Spleen (tissue), 11 donors: ENCODE measurements around the gene NAGK. TPM values are rescaled to one million over a fixed set of nuclear protein-coding genes. Genes with fewer than 3 reads are reported as not detected.

Experiments
- DNase-seq: peaks from one replicate; pipeline ENCODE4 v3.0.0-alpha.2; 2020
- H3K27ac ChIP-seq, 8 donors: fragments of 200-600 bp; sonication (generic) in 7 of 8; 1 replicate in 4 of 8; 2 replicates in 4 of 8; pipeline versions ENCODE4 v1.5.0 to v1.8.0; 2016 to 2021; ENCODE audit warnings: inconsistent platforms in 4 of 8, mild to moderate bottlenecking in 4 of 8, moderate library complexity in 1 of 8
- H3K27me3 ChIP-seq, 7 donors: fragments of 200-600 bp; sonication (generic) in 6 of 7; replicated peaks in 1 of 7; 1 replicate in 4 of 7; 2 replicates in 3 of 7; pipeline versions ENCODE4 v1.5.0 to v1.8.0; 2016 to 2021; ENCODE audit warnings: inconsistent platforms in 3 of 7, mild to moderate bottlenecking in 1 of 7
- H3K36me3 ChIP-seq, 6 donors: fragments of 200-600 bp; sonication (generic) in 5 of 6; 1 replicate in 4 of 6; 2 replicates in 2 of 6; pipeline versions ENCODE4 v1.5.0 to v1.8.0; 2016 to 2021; ENCODE audit warnings: inconsistent platforms in 2 of 6
- H3K4me1 ChIP-seq, 6 donors: fragments of 200-600 bp; sonication (generic) in 5 of 6; 1 replicate in 3 of 6; 2 replicates in 3 of 6; pipeline versions ENCODE4 v1.5.0 to v1.8.0; 2016 to 2021; ENCODE audit warnings: inconsistent platforms in 3 of 6
- H3K4me3 ChIP-seq, 8 donors: fragments of 200-600 bp; sonication (generic) in 7 of 8; 1 replicate in 4 of 8; 2 replicates in 4 of 8; pipeline versions ENCODE4 v1.5.0 to v1.8.0; 2016 to 2021; ENCODE audit warnings: inconsistent platforms in 4 of 8, mild to moderate bottlenecking in 4 of 8, moderate library complexity in 2 of 8
- H3K9me3 ChIP-seq, 8 donors: fragments of 200-600 bp; sonication (generic) in 7 of 8; 1 replicate in 4 of 8; 2 replicates in 4 of 8; pipeline versions ENCODE4 v1.5.0 to v1.8.0; 2016 to 2021; ENCODE audit warnings: inconsistent platforms in 4 of 8
- CTCF ChIP-seq, 11 experiments: fragments of 200-600 bp in 7 of 11; fragments of 450-650 bp in 4 of 11; sonication (generic) in 4 of 11; IDR thresholded peaks in 8 of 11; conservative IDR thresholded peaks in 3 of 11; 1 replicate in 7 of 11; 2 replicates in 4 of 11; pipeline versions ENCODE4 v1.4.0 to v1.8.0; 2016 to 2021; ENCODE audit warnings: antibody characterized with exemption in 11 of 11, inconsistent platforms in 4 of 11, mild to moderate bottlenecking in 1 of 11
- POLR2A ChIP-seq, 3 donors: fragments of 450-650 bp; IDR thresholded peaks; one replicate each; pipeline ENCODE4 v1.5.1; 2017; ENCODE audit warnings: antibody characterized with exemption in 3 of 3, mild to moderate bottlenecking in 1 of 3
- POLR2AphosphoS5 ChIP-seq, 3 donors: sonication (generic); formaldehyde crosslinking; IDR thresholded peaks; one replicate each; pipeline ENCODE4 v1.5.1; 2017; ENCODE audit warnings: antibody characterized with exemption in 3 of 3
- WGBS, 5 donors: extraction: QIAGEN DNeasy Blood & Tissue Kit in 3 of 5; methylation state at CpG; one replicate each; pipeline versions ENCODE4 v1.1.5 to v1.1.7; 2013 to 2018; 5-methylcytosine and 5-hydroxymethylcytosine counted together
- intact Hi-C: fragments of 100-400 bp; cut with DNase I; formaldehyde crosslinking; loops from one replicate; pipeline ENCODE4 v1.15.0; 2023; ENCODE audit warnings: low total_unique reads
- polyA plus RNA-seq, 3 donors: library from polyadenylated mRNA; stranded (reverse); fragments of 200-250 nt; gene quantifications; one replicate each; pipeline ENCODE4 v1.2.1, GENCODE V29; 2013
- total RNA-seq, 7 donors: library from RNA; depleted of rRNA in 3 of 7; stranded (reverse); fragments of >200 nt in 3 of 7; fragmentation: NEBNext Ultra II Directional in 4 of 7; extraction: Animal tissue kit (Norgen Biotek cat#: 25700) in 4 of 7; gene quantifications; one replicate each; pipeline versions ENCODE4 v1.1.0 to v1.2.1, GENCODE V29; 2016 to 2021
- donor health status: healthy with polysubstance abuse.
- donor health status: DM: no; HTN: no; CAD: no; lungs with moderate emphysema.
- donor health status: DM: no; HTN: no; CAD: no.
- donor health status: Bipolar disorder and iron deficiency.
- donor health status: healthy.
- donor health status: DM: no; HTN: no; CAD: no.
- donor health status: DM: yes; HTN: yes; CAD: no.

NAGK gene
- total and polyA plus RNA-seq, 10 donors = 123 to 321 (median 220) TPM

GRCh38 chr2:71125506-71126294 is 57.3 kb downstream of the NAGK start:
- H3K27me3 ChIP-seq = no peaks in the 10 kb centered on the region
- intact Hi-C loops = no loop called here
- H3K27ac ChIP-seq = no peak overlapping the region
- H3K4me1 ChIP-seq = peaks cover 11 to 32% (median 26%) of the 10 kb centered on the region in 6 donors
- DNase-seq = no peak
- H3K9me3 ChIP-seq = no peaks in the 10 kb centered on the region
- WGBS, 5 donors = 93 to 97% (median 95%) methylated on average over 7 of the region's 7 CpGs
- peaks cover 0 to 40% (median 13%) of the 10 kb centered on the region in 6 donors for H3K36me3 ChIP-seq
- H3K4me3 ChIP-seq = no peak overlapping the region
- TF ChIP-seq POLR2A (IDR thresholded peaks at IDR 0.05) (no peak), POLR2AphosphoS5 (IDR thresholded peaks at IDR 0.05) (no peak), CTCF (IDR thresholded peaks at IDR 0.05 in 8 of 11, conservative IDR thresholded peaks at IDR 0.05 in 3 of 11) (no peak)

- Histone ChIP-seq H3K27ac (no peak overlapping the region), H3K36me3 (peaks cover 0 to 30% (median 10%) of the 10 kb centered on the region in 6 donors), H3K27me3 (no peaks in the 10 kb centered on the region), H3K9me3 (no peaks in the 10 kb centered on the region), H3K4me3 (no peak overlapping the region), H3K4me1 (peaks cover 20 to 45% (median 36%) of the 10 kb centered on the region in 6 donors)
- 84 to 92% (median 88%) methylated on average over 3 of the region's 3 CpGs for WGBS, 5 donors
- TF ChIP-seq CTCF (IDR thresholded peaks at IDR 0.05 in 8 of 11, conservative IDR thresholded peaks at IDR 0.05 in 3 of 11) (no peak), POLR2AphosphoS5 (IDR thresholded peaks at IDR 0.05) (no peak), POLR2A (IDR thresholded peaks at IDR 0.05) (no peak)
- intact Hi-C loops = no loop called here
- no peak for DNase-seq
Observed at GRCh38 chr2:71126957-71127356, 58.5 kb downstream of the NAGK start.

Other genes with a start within 250 kb of the NAGK start
- 1 to 10 TPM in 5 of 7 donors, under 1 TPM in 1, not detected in 1; 0.64 to 4.8 (median 2.8) TPM for gene CLEC4F, start 248.0 kb upstream of the NAGK start, total RNA-seq
- gene CLEC4F, start 248.0 kb upstream of the NAGK start, polyA plus RNA-seq = 1 to 10 TPM; 1.4 to 3.3 (median 2.0) TPM
- under 1 TPM in 2 of 7 donors, not detected in 5; 0.60 to 0.76 TPM for gene CD207, start 232.8 kb upstream of the NAGK start, total RNA-seq
- gene CD207, start 232.8 kb upstream of the NAGK start, polyA plus RNA-seq = under 1 TPM in 2 of 3 donors, not detected in 1; 0.05 to 0.11 TPM
- gene VAX2, start 168.1 kb upstream of the NAGK start, total RNA-seq = not detected
- under 1 TPM in 1 of 3 donors, not detected in 2; 0.05 TPM for gene VAX2, start 168.1 kb upstream of the NAGK start, polyA plus RNA-seq
- gene ATP6V1B1, start 132.7 kb upstream of the NAGK start, total RNA-seq = not detected
- gene ATP6V1B1, start 132.7 kb upstream of the NAGK start, polyA plus RNA-seq = under 1 TPM in 2 of 3 donors, not detected in 1; 0.06 to 0.11 TPM
- 1 to 10 TPM in 3 of 7 donors, under 1 TPM in 2, not detected in 2; 0.39 to 1.7 (median 1.3) TPM for gene ANKRD53, start 90.0 kb upstream of the NAGK start, total RNA-seq
- under 1 TPM; 0.22 to 0.72 (median 0.27) TPM for gene ANKRD53, start 90.0 kb upstream of the NAGK start, polyA plus RNA-seq
- gene TEX261, start 73.8 kb upstream of the NAGK start, total RNA-seq = 10 to 100 TPM; 28.6 to 55.7 (median 39.8) TPM
- 10 to 100 TPM in 2 of 3 donors, 1 to 10 TPM in 1; 8.7 to 21.7 (median 12.9) TPM for gene TEX261, start 73.8 kb upstream of the NAGK start, polyA plus RNA-seq
- 10 to 100 TPM; 10.4 to 18.4 (median 14.2) TPM for gene MCEE, start 61.6 kb downstream of the NAGK start, total RNA-seq
- 10 to 100 TPM; 15.6 to 21.8 (median 18.0) TPM for gene MCEE, start 61.6 kb downstream of the NAGK start, polyA plus RNA-seq
- 10 to 100 TPM; 20.3 to 35.2 (median 27.4) TPM for gene MPHOSPH10, start 62.0 kb downstream of the NAGK start, total RNA-seq
- gene MPHOSPH10, start 62.0 kb downstream of the NAGK start, polyA plus RNA-seq = 10 to 100 TPM; 20.8 to 23.6 (median 21.7) TPM
- gene PAIP2B, start 158.5 kb downstream of the NAGK start, total RNA-seq = 1 to 10 TPM; 2.8 to 6.9 (median 3.6) TPM
- 1 to 10 TPM in 2 of 3 donors, under 1 TPM in 1; 0.93 to 1.4 (median 1.3) TPM for gene PAIP2B, start 158.5 kb downstream of the NAGK start, polyA plus RNA-seq